Anterior cingulate cortex (tissue), 58 donors: ENCODE measurements around the gene ATXN7L1.

Experiments
- DNase-seq, 58 donors: peaks; one replicate each; lab custom pipeline; 2025; lab: John Stamatoyannopoulos, UW

The ATXN7L1 gene

DNA sequence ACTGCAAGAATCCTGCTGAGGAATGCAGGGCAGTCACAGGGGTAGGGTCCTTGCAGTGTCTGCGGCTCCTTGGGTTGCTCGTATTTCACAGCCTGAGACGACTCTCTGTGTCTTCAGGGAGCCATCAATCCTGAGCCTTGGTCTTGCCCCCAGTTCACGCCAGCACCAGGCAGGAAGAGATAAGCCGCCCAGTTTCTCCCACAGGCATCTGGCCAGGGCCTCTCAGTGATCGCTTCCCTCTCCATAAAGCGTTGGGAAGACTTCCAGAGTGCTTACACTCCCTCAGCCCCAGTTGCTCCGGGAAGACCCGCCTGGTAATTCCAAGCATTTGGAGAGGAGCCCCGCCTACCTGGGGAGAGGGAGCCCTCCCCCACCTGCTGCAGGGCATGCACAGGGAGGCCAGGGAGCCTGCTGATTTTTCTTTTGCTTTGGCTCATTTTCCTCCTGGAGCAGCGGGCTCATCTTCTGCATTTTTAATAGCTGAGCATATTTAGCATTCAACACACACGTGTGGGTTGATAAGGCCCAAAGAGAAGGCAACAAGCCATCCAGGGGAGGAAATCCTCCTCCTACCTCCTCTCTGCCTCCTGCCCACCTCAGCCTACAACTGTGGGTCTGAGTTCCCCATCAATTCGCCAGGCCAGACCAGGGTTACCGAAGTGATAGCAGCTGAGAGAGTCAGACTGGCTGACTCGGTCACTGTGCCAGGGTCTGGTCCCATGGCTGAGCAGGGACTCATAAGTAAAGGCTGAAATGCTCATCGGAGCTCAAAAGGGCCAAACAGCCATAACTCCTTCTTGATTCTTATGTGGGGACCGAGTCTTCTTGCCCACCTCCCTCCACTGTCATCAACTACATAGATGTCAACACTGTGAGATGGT is 220.7 kb downstream of the ATXN7L1 start:
- peak in 4 of 58 donors; percentile 30 to 39 (median 36) for DNase-seq

- no peak for DNase-seq
Observed at GRCh38 chr7:105655067-105655466, 221.3 kb downstream of the ATXN7L1 start.

DNA sequence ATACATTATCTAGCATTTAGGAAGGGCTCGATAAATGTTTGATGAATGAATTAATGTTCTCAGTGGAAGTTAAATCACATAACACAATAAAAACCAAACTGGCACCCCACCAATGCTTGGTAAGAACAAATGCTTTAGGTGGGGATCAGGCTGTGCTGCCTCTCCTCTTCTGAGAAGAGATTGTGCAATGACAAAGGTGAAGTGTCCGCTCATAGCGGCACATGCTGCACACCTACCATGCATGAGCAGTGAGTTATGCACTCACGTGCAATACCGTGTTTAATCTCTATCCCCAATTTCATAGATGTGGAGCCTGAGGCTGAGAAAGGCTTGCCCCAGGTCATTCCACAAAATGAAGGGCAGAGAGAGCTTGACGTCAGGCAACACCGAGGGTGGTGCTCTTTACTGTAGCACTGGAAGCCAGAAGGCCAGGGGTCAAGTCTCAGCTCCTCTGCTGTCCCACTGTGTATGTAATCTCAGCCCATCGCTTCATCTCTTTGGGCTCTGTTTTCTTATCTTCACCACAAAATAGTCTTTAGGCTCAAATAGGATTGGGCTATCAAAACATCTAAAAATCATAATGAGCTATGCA is 222.2 kb downstream of the ATXN7L1 start:
- DNase-seq: no peak

DNA sequence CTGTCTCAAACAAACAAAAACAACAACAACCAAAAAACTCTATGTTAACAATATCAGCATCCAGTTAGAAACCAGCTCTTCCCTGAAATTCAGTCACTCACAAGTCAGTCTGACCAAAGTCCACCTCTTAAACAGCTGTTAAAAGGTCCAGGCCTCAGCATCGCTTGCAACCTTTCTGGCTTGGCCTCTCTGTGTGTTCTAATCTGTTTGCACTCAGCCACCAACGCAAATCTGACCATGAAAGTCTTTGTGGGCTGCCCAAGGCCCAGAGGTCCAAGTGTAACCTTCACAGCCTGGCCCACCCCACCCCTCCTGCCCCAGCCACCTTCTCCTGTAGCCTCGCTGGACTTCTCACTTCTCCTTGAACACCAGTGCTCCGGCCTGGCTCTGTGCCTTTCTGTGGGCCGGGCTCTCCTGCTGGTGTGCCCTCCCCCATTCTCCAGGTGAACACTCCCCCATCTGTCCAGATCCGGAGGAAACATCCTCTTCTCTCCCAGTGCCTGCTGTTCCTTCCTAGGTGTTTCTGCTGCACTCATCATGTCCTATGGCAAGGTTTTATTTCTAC is 222.9 kb downstream of the ATXN7L1 start:
- no peak for DNase-seq

DNA sequence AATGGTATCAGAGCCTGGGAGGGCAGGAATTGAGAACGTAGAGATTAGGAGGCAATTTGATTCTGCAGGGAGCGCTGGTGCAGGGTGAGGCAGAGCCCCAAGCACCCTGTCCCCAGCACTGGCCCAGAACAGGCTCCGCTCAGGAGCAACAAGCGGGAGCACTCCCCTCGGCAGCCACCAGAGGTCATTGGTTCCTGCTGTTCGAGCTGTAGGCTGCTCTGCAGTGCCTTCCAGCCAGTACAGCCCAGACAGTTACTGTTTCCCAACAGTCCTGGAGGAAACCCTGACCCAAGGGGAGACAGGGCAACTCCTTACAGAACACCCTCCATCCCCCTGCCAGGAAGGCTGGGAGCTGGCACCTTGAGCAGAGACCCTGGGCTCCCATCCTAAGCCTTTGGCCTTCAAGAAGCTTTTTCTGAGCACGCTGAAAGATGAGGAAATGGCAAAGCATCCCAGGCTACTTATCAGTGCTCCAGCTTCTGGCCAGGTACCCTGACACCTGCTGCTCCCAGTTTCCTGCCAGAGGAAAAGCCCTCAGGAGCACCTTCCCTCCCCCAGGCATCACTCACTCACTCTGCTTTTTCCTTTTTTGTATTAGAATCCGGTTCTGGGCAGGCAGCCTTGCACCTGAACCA is 223.9 kb downstream of the ATXN7L1 start:
- peak in 54 of 58 donors; percentile 20 to 83 (median 57) for DNase-seq

- DNase-seq: no peak
Observed at GRCh38 chr7:105651798-105652197, 224.6 kb downstream of the ATXN7L1 start.

GRCh38 chr7:105650382-105650970 is 225.9 kb downstream of the ATXN7L1 start:
- no peak for DNase-seq

GRCh38 chr7:105649727-105650381 is 226.5 kb downstream of the ATXN7L1 start:
- peak in 9 of 58 donors; percentile 17 to 68 (median 37) for DNase-seq

DNA sequence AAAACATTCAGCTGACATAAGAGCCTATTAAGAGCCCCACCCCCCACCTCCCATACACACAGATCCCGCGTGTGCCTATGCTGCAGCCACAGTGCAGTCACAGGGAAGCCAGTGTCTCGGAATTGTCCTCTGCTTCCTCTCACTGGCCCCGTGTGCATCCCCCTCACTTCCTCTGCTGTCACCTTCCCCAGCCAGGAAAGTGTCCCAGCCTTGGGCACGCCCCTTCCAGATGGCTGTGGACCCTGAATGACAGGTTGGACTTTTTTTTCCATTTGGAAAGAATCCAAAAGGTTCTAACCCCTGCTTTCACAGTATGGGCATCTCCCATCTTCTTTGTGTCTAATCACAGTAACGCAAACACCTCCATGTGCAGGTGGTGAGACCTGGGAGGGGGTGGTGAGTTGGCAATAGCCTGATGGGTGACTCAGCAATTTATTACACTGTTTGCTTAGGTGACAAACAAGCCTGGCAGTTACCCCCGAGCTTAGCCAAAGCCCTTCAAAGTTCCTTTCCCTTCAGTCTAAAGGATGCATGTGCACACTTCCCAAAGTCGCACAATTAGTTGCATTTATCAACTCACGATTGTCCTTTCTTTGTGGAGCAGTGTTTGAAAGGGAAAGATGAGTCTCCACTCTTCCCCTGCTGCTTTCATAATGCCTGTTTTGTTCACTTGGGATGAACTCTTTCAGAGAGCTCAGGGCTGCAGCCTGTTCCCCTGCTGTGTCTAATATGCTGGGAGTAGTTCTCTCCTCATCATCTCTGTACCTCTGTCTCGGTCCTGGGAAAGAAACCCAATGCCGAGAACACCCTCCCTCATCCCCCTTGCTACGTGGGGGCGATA is 227.6 kb downstream of the ATXN7L1 start:
- peak in 3 of 58 donors; percentile 17 to 61 (median 27) for DNase-seq

DNA sequence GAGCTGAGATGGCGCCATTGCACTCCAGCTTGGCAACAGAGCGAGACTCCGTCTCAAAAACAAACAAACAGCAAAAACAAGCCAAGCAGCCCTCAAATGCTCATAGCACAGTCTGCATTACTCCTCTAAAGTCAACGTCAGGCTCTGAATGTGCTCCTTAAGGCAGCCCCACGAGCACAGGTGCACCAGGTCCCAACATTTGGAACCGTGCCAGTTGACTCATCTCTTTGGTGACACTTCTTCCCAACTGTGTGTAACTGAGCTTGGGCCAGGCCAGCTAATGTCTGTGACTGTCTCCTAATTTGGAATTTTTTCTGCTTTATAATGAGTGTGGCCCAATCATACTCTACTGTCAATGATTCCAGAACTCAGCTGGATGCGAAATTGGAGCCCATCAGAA is 228.8 kb downstream of the ATXN7L1 start:
- no peak for DNase-seq

DNA sequence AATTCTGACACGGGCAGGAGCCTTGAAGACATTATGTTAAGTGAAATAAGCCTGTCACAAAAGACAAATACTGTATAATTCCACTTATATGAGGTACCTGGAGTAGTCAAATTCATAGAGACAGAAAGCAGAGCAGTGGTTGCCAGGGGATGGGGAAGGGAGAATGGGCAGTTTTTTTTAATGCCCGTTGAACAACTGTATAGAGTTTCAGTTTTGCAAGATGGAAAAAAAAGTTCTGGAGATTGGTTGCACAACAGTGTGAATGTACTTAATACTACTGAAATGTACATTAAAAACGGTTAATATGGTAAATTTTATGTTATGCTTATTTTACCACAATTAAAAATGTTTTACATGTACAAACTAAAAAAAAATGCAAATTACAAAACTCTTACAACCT is 231.5 kb downstream of the ATXN7L1 start:
- DNase-seq: no peak

DNA sequence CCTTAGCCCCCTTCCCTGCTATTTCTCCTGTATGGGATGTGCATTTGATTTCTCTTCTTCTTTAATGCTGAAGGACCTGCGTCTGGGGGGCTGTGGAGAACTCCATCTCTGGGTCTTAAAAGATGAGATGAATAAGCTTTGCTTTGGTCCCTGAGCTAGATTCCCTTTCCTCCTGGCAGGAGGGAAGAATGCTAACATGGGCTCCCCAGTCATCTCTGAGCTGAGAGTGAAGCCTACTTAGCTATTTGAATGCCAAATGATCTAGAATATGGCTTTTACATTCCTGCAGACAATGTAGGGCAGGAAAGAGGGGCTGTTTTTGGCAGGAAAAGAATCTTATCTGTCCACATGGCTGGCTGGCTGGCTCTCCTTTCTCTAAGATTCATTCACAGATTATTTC is 232.5 kb downstream of the ATXN7L1 start:
- no peak for DNase-seq

DNA sequence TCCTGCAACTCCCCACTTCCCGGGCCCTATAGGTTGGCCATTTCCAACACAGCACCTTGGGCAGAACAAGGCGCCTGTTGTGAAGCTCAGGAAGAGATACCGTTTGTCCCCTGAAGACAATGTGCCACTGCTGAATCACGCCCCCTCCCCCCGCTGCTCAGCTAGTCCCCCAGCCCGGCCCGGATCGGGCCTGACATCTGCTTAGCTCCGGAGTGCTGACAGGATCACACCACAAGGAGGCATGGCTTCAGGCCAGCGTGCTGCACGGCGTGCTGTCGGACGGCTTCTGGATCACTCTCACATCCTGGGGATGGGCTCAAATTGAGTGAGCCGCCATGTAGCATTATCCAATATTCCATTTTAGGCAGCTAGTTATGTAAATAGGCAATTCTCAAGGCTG is 233.0 kb downstream of the ATXN7L1 start:
- DNase-seq: peak in 23 of 58 donors; percentile 9 to 62 (median 26)

DNA sequence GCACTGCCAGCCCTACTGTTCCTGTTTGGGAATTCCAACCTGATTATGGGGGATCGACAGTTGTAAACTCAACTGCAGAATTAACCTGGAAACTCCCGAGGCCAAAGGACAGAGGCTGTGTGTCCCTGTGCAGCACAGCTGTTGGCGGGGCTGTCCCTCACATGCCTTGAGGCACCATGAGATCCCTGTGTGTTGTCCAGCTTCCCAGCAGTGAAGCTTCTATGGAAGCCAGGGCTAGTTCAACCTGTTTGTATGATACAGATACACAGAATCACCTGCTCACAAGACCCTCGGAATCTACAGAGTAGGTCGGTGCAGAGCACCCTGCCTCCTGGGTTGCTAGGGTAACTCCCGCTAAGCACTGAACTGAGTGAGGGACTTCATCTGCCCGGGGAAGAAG is 234.1 kb downstream of the ATXN7L1 start:
- DNase-seq: no peak

GRCh38 chr7:105640956-105641810 is 235.2 kb downstream of the ATXN7L1 start:
- peak in 14 of 58 donors; percentile 9 to 62 (median 24) for DNase-seq

- DNase-seq: no peak
Observed at GRCh38 chr7:105639667-105640493, 236.5 kb downstream of the ATXN7L1 start.

GRCh38 chr7:105638902-105639495 is 237.4 kb downstream of the ATXN7L1 start:
- peak in 8 of 58 donors; percentile 10 to 33 (median 19) for DNase-seq
